HL-60 (cell line): ENCODE data around the gene EPM2A.

Experiments used
- CTCF ChIP-seq: IDR thresholded peaks from one replicate; pipeline ENCODE4 v1.5.1; 2011; ENCODE audit warnings: low read length, control low read depth, inconsistent platforms; ENCODE audit not compliant: insufficient read depth
- GABPA ChIP-seq: IDR thresholded peaks from 2 replicates; pipeline ENCODE4 v1.6.1; 2012; ENCODE audit warnings: low read depth
- POLR2AphosphoS5 ChIP-seq: IDR thresholded peaks from 2 replicates; pipeline ENCODE4 v1.6.1; 2012; ENCODE audit warnings: low read depth

DNA sequence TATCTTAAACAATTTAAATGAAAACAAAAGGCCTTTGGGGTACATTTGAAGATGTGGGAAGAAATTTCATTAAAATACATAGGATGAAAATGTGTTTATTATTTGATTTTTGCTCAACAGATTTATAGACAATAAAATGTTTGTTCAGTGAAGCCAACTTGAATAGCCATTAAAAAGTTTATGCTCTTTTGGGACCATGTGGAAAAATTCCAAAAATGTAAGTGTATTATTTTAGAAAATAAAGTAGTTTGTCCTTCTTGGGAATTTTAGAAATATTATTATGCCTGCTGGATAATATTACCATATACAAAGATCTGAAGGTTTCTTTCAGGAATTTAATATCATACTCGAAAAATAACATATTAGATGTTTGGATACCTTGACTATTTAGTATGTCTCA is 131.3 kb downstream of the EPM2A start:
- TF ChIP-seq CTCF = no peak
- TF ChIP-seq POLR2AphosphoS5 = no peak
- TF ChIP-seq GABPA = no peak
